HepG2 (cell line): ENCODE data around the gene ETHE1. TPM values are rescaled to one million over a fixed set of nuclear protein-coding genes. Genes with fewer than 3 reads are reported as not detected.

Experiments used
- AKAP8 ChIP-seq: sonication (generic); formaldehyde crosslinking; IDR thresholded peaks from 2 replicates; pipeline ENCODE4 v1.5.1; 2020; ENCODE audit warnings: mild to moderate bottlenecking, missing genetic modification reagents
- BHLHE40 ChIP-seq: IDR thresholded peaks from 2 replicates; pipeline ENCODE4 v1.6.1; 2011; ENCODE audit warnings: low read length, improper control_type of control experiment
- CCAR2 ChIP-seq: fragments of 200-400 bp; formaldehyde crosslinking; optimal IDR thresholded peaks from 2 replicates; pipeline ENCODE3; 2018; ENCODE audit warnings: low read depth, mild to moderate bottlenecking, low read length, moderate library complexity
- CEBPB ChIP-seq: IDR thresholded peaks from 2 replicates; pipeline ENCODE4 v1.6.1; 2011; ENCODE audit warnings: low read depth, low read length, improper control_type of control experiment, borderline replicate concordance
- CHCHD3 ChIP-seq: sonication (generic); formaldehyde crosslinking; IDR thresholded peaks from 2 replicates; pipeline ENCODE4 v1.8.0; 2022; ENCODE audit warnings: mild to moderate bottlenecking, missing genetic modification reagents, moderate library complexity
- CREM ChIP-seq, 2 experiments: sonication (generic) in 1 of 2; formaldehyde crosslinking in 1 of 2; IDR thresholded peaks; 2 replicates each; pipeline versions ENCODE4 v1.4.0 to v1.6.1; 2016 to 2020; ENCODE audit warnings: antibody characterized with exemption in 1 of 2, mild to moderate bottlenecking in 1 of 2, missing genetic modification reagents in 1 of 2
- DNMT3B ChIP-seq: conservative IDR thresholded peaks from 2 replicates; pipeline ENCODE4 v1.6.1; 2016; ENCODE audit warnings: missing biosample characterization, control low read depth
- IRF2 ChIP-seq: IDR thresholded peaks from 2 replicates; pipeline ENCODE4 v1.6.1; 2018; ENCODE audit warnings: missing genetic modification reagents, missing compliant biosample characterization
- ISL2 ChIP-seq: sonication (generic); formaldehyde crosslinking; IDR thresholded peaks from 2 replicates; pipeline ENCODE4 v1.5.0; 2020; ENCODE audit warnings: missing genetic modification reagents
- KMT2A ChIP-seq: sonication (generic); formaldehyde crosslinking; IDR thresholded peaks from 2 replicates; pipeline ENCODE4 v1.4.0; 2020; ENCODE audit warnings: missing genetic modification reagents
- MBD4 ChIP-seq: IDR thresholded peaks from 2 replicates; pipeline ENCODE4 v1.6.1; 2012; ENCODE audit warnings: low read length, inconsistent platforms, borderline replicate concordance
- MIER3 ChIP-seq: IDR thresholded peaks from 2 replicates; pipeline ENCODE4 v1.6.1; 2016; ENCODE audit warnings: missing compliant biosample characterization, borderline replicate concordance
- NFATC3 ChIP-seq: sonication (generic); formaldehyde crosslinking; IDR thresholded peaks from 2 replicates; pipeline ENCODE4 v1.5.1; 2020; ENCODE audit warnings: mild to moderate bottlenecking, missing genetic modification reagents
- NFIC ChIP-seq: IDR thresholded peaks from 2 replicates; pipeline ENCODE4 v1.6.1; 2012; ENCODE audit warnings: mild to moderate bottlenecking, low read length, inconsistent platforms
- REL ChIP-seq: sonication (generic); formaldehyde crosslinking; conservative IDR thresholded peaks from 2 replicates; pipeline ENCODE4 v1.8.0; 2022; ENCODE audit warnings: mild to moderate bottlenecking, missing genetic modification reagents, moderate library complexity
- SRF ChIP-seq: IDR thresholded peaks from 2 replicates; pipeline ENCODE4 v1.6.1; 2011; ENCODE audit warnings: mild to moderate bottlenecking, low read depth, low read length, moderate library complexity
- SYNCRIP ChIP-seq: fragments of 200-400 bp; formaldehyde crosslinking; IDR thresholded peaks from 2 replicates; pipeline ENCODE4 v1.6.1; 2018; ENCODE audit warnings: mild to moderate bottlenecking, low read depth, low read length; ENCODE audit not compliant: insufficient read depth
- TBL1XR1 ChIP-seq: fragments of 150-350 bp; IDR thresholded peaks from 2 replicates; pipeline ENCODE4 v1.6.1; 2014; ENCODE audit warnings: borderline replicate concordance, low read length; ENCODE audit not compliant: partially characterized antibody
- ZFX ChIP-seq: sonication (generic); formaldehyde crosslinking; IDR thresholded peaks from 2 replicates; pipeline ENCODE4 v1.4.0; 2020; ENCODE audit warnings: mild to moderate bottlenecking, low read depth, missing genetic modification reagents, moderate library complexity
- ZNF496 ChIP-seq: sonication (generic); formaldehyde crosslinking; IDR thresholded peaks from 2 replicates; pipeline ENCODE4 v1.8.1; 2023; ENCODE audit warnings: mild to moderate bottlenecking, moderate library complexity, missing genetic modification reagents; ENCODE audit not compliant: insufficient replicate concordance
- ZNF644 ChIP-seq: IDR thresholded peaks from 2 replicates; pipeline ENCODE4 v1.6.1; 2016; ENCODE audit warnings: low read depth
- ZNF703 ChIP-seq: sonication (generic); formaldehyde crosslinking; IDR thresholded peaks from 2 replicates; pipeline ENCODE4 v1.5.1; 2020; ENCODE audit warnings: missing genetic modification reagents, mild to moderate bottlenecking, moderate library complexity, borderline replicate concordance
- ZNF746 ChIP-seq: sonication (generic); formaldehyde crosslinking; IDR thresholded peaks from 2 replicates; pipeline ENCODE4 v1.8.0; 2022; ENCODE audit warnings: mild to moderate bottlenecking, missing genetic modification reagents
- ZNF850 ChIP-seq: sonication (generic); formaldehyde crosslinking; conservative IDR thresholded peaks from 2 replicates; pipeline ENCODE4 v1.9.0; 2021; ENCODE audit warnings: mild to moderate bottlenecking, missing genetic modification reagents
- polyA plus RNA-seq, 8 experiments: library from polyadenylated mRNA; depleted of rRNA in 3 of 8; stranded (reverse) in 7 of 8; unstranded in 1 of 8; fragments of >200 nt; fragmentation: Illumina TruSeq in 4 of 8; extraction: Trizol in 4 of 8; gene quantifications; 2 replicates each; pipeline versions ENCODE4 v1.2.1 to v1.2.3, GENCODE V29; 2011 to 2016; ENCODE audit warnings: low read depth in 4 of 8, missing spikeins in 1 of 8, mixed read lengths in 1 of 8; ENCODE audit not compliant: insufficient read depth in 1 of 8
- total RNA-seq, 5 experiments: library from RNA; depleted of rRNA; stranded (reverse); fragments of >200 nt; fragmentation: Illumina TruSeq; extraction: Trizol; gene quantifications; 2 replicates each; pipeline ENCODE4 v1.2.3, GENCODE V29; 2016; ENCODE audit warnings: low read depth in 1 of 5
- TF ChIP-seq, protein P1 (sequence below): IDR thresholded peaks from 2 replicates; pipeline ENCODE4 v1.6.1; 2012; ENCODE audit warnings: inconsistent platforms
- TF ChIP-seq, protein P2 (sequence below): IDR thresholded peaks from 2 replicates; pipeline ENCODE4 v1.6.1; 2018; ENCODE audit warnings: missing genetic modification reagents, mild to moderate bottlenecking, missing compliant biosample characterization
- TF ChIP-seq, protein P3 (sequence below): sonication (generic); formaldehyde crosslinking; IDR thresholded peaks from 2 replicates; pipeline ENCODE4 v1.9.0; 2021; ENCODE audit warnings: missing genetic modification reagents, borderline replicate concordance
- TF ChIP-seq, protein P4 (sequence below): sonication (generic); formaldehyde crosslinking; IDR thresholded peaks from 2 replicates; pipeline ENCODE4 v1.5.0; 2020; ENCODE audit warnings: missing genetic modification reagents

The ETHE1 gene
- total and polyA plus RNA-seq, 2 of the 13 experiments (the other 11 are each of a cell fraction or from before 2014, with no cell fraction given) = 32.5 to 58.4 TPM

GRCh38 chr19:43526884-43527859, at the start of gene ETHE1 (continued):
- TF ChIP-seq BHLHE40 (no peak), MIER3 (CRISPR knock-in tag) (peak; percentile 50; the same call in 1 of the 2 replicates), SRF (no peak), CREM (IDR thresholded peaks at IDR 0.05) (no peak), CREM (CRISPR knock-in tag; IDR thresholded peaks at IDR 0.05) (no peak), DNMT3B (CRISPR knock-in tag) (no peak), CCAR2 (no peak), TBL1XR1 (no peak), REL (CRISPR knock-in tag) (peak; percentile 65; the same call in 1 of the 2 replicates), SYNCRIP (no peak), KMT2A (CRISPR knock-in tag) (peak; percentile 76), CEBPB (no peak), NFATC3 (no peak), ZNF850 (CRISPR knock-in tag) (no peak), NFIC (no peak), CHCHD3 (CRISPR knock-in tag) (no peak), ZNF746 (CRISPR knock-in tag) (no peak), ISL2 (0 out of 2 replicates have a peak, but pooled peaks have one; percentile 28), IRF2 (no peak), ZNF644 (CRISPR knock-in tag) (no peak), ZNF703 (no peak), ZFX (CRISPR knock-in tag) (peak; percentile 74), AKAP8 (CRISPR knock-in tag) (no peak), ZNF496 (CRISPR knock-in tag) (no peak), MBD4 (no peak)
- TF ChIP-seq, protein P1, sequence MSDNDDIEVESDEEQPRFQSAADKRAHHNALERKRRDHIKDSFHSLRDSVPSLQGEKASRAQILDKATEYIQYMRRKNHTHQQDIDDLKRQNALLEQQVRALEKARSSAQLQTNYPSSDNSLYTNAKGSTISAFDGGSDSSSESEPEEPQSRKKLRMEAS = peak; percentile 69
- TF ChIP-seq, protein P2, sequence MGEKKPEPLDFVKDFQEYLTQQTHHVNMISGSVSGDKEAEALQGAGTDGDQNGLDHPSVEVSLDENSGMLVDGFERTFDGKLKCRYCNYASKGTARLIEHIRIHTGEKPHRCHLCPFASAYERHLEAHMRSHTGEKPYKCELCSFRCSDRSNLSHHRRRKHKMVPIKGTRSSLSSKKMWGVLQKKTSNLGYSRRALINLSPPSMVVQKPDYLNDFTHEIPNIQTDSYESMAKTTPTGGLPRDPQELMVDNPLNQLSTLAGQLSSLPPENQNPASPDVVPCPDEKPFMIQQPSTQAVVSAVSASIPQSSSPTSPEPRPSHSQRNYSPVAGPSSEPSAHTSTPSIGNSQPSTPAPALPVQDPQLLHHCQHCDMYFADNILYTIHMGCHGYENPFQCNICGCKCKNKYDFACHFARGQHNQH (CRISPR knock-in tag) = peak; percentile 76; the same call in 1 of the 2 replicates
- TF ChIP-seq, protein P3, sequence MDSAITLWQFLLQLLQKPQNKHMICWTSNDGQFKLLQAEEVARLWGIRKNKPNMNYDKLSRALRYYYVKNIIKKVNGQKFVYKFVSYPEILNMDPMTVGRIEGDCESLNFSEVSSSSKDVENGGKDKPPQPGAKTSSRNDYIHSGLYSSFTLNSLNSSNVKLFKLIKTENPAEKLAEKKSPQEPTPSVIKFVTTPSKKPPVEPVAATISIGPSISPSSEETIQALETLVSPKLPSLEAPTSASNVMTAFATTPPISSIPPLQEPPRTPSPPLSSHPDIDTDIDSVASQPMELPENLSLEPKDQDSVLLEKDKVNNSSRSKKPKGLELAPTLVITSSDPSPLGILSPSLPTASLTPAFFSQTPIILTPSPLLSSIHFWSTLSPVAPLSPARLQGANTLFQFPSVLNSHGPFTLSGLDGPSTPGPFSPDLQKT (CRISPR knock-in tag) = no peak
- TF ChIP-seq, protein P4, sequence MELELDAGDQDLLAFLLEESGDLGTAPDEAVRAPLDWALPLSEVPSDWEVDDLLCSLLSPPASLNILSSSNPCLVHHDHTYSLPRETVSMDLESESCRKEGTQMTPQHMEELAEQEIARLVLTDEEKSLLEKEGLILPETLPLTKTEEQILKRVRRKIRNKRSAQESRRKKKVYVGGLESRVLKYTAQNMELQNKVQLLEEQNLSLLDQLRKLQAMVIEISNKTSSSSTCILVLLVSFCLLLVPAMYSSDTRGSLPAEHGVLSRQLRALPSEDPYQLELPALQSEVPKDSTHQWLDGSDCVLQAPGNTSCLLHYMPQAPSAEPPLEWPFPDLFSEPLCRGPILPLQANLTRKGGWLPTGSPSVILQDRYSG = no peak
